SU-DHL-6 (cell line): Measurements from ENCODE around the gene GZMA.

ENCODE experiments used
- CTCF ChIP-seq: fragments of 200-600 bp; sonication (generic); IDR thresholded peaks from one replicate; pipeline ENCODE4 v1.5.1; 2017; ENCODE audit warnings: antibody characterized with exemption, mild to moderate bottlenecking, low read length, moderate library complexity; ENCODE audit not compliant: insufficient read depth, poor library complexity, severe bottlenecking
- EZH2phosphoT487 ChIP-seq: fragments of 200-600 bp; sonication (generic), shearing (Covaris generic); conservative IDR thresholded peaks from 2 replicates; pipeline ENCODE4 v1.6.1; 2018; ENCODE audit warnings: mild to moderate bottlenecking, antibody characterized with exemption, low read length, moderate library complexity, mixed read lengths

- TF ChIP-seq CTCF (no peak), EZH2phosphoT487 (no peak)
These were observed 29.8 kb upstream of the GZMA start for GRCh38 chr5:55072666-55073065.
